Measurements from ENCODE around the gene MAP4K5.

The MAP4K5 gene

DNA sequence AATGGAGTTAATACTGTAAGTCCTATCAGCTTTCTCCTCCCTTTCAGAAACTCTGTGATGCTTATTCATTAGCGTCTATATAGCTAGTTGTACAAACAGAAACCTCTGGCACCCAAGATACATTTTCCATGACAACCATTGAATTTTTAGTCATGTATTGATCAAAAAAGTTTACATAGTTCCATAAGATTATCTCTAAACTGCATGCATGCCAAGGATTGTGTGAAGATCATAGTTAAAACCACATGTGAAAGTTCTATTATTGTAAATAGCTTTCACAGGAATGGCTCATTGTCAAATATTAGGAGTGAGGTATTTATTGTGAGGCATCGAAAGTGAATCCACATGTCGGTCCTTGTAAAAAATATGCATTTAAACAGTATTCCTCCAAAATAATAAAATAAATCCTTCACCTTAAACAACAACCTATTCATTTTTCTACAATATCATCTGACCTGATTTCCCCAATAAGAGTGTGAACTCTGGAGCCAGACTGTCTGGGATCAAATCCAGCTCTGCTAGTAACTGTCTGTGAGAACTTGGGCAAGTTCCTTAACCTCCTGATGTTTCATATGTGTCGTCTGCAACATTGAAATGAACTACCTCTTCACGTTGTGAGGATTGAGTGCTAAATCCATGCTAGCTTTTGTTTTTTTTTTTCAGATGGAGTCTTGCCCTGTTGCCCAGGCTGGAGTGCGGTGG, 125.1 kb downstream of the MAP4K5 start:
- Histone ChIP-seq H3K36me3 (no peaks in the 10 kb centered on the region), H3K27me3 (no peaks in the 10 kb centered on the region), H3K4me3 (no peak overlapping the region), H3K4me1 (no peaks in the 10 kb centered on the region), H3K9me3 (no peaks in the 10 kb centered on the region), H3K27ac (no peak overlapping the region)
- intact Hi-C loops (cut with DNase I; ENCODE audit: low total_unique reads) = no loop called here
- no peak for DNase-seq
- TF ChIP-seq CTCF (IDR thresholded peaks at IDR 0.05) = no peak

DNA sequence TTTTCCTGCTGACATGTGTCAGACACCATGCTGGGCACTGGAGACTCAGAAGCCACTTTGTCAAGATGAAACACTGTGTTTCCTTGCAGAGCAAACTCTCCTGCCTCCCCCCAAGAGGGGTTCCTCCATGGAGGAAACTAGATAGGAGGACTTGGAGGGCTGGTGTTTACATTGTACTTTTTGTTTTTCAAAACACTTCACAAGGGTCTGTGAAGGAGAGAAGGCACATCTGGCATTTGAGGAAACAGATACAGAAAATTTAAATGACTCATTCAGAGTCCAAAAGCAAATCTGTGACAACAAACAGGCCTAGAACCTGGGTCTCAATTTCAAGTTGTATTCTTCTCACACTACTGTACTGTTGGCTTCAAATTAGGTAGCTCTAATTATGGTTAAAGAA, 128.9 kb downstream of the MAP4K5 start:
- no peak for DNase-seq
- Histone ChIP-seq H3K4me3 (no peak overlapping the region), H3K27me3 (no peaks in the 10 kb centered on the region), H3K27ac (no peak overlapping the region), H3K4me1 (peaks cover 0 to 17% (median 11%) of the 10 kb centered on the region in 4 donors), H3K36me3 (no peaks in the 10 kb centered on the region), H3K9me3 (no peaks in the 10 kb centered on the region)
- intact Hi-C loops (cut with DNase I; ENCODE audit: low total_unique reads) = no loop called here
- no peak for TF ChIP-seq CTCF (IDR thresholded peaks at IDR 0.05)

DNA sequence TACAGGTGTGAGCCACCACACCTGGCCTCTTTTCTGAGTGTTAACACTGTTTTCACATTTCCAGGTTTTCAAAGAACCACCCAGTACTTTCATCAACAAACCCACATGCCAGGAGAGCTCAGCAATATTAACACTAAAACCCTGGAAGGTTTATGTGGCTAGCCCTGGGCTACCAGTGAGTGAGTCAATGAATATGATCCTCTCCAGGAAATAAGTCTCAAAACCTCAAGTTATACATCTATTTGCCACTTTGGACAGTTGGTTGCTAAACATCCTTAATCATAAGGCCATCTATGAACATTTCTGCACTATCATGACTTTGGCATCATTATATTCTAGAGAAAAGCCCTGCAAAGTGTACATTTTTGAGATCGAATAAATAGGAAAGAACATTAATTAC, 129.4 kb downstream of the MAP4K5 start:
- H3K27me3 ChIP-seq = no peaks in the 10 kb centered on the region
- intact Hi-C loops (cut with DNase I; ENCODE audit: low total_unique reads) = no loop called here
- TF ChIP-seq CTCF (IDR thresholded peaks at IDR 0.05) = no peak
- no peaks in the 10 kb centered on the region for H3K9me3 ChIP-seq
- no peak overlapping the region for H3K4me3 ChIP-seq
- no peak for DNase-seq
- H3K4me1 ChIP-seq = peaks cover 0 to 21% (median 11%) of the 10 kb centered on the region in 4 donors
- H3K27ac ChIP-seq = no peak overlapping the region
- H3K36me3 ChIP-seq = no peaks in the 10 kb centered on the region

DNA sequence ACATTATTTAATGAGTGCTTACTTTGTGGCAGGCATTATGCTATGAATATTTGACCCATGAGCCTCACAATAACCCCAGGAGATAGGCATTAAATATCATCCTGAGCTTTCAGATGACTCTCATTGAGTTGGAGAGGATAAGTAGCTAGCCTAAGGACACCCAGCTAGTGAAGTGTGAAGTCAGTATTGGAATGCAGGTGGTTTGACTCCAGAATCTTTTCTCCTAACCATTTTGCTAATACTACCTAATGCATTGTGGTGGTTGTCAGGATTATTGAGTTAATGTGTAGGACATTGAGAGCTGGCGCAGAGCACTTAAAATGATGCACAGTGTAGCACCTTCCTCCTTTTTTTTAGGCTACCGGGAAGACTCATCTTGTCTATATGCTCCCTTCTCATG, 131.9 kb downstream of the MAP4K5 start:
- Histone ChIP-seq H3K27ac (no peak overlapping the region), H3K27me3 (no peaks in the 10 kb centered on the region), H3K9me3 (no peaks in the 10 kb centered on the region), H3K4me3 (no peak overlapping the region), H3K36me3 (no peaks in the 10 kb centered on the region), H3K4me1 (peaks cover 0 to 33% (median 23%) of the 10 kb centered on the region in 4 donors)
- intact Hi-C loops (cut with DNase I; ENCODE audit: low total_unique reads) = no loop called here
- TF ChIP-seq CTCF (IDR thresholded peaks at IDR 0.05) = no peak
- no peak for DNase-seq

GRCh38 chr14:50399251-50400032, 132.9 kb downstream of the MAP4K5 start:
- TF ChIP-seq CTCF (IDR thresholded peaks at IDR 0.05) = no peak
- no peak overlapping the region for H3K4me3 ChIP-seq
- H3K27ac ChIP-seq = peak overlapping the region; percentile 39 to 50
- DNase-seq = peak; percentile 55 to 75
- H3K36me3 ChIP-seq = no peaks in the 10 kb centered on the region
- no peaks in the 10 kb centered on the region for H3K27me3 ChIP-seq
- intact Hi-C loops (cut with DNase I; ENCODE audit: low total_unique reads) = loop anchor here (10.0 kb wide), 1 partner anchor 65 kb away; no protein-coding TSS in a partner anchor
- H3K4me1 ChIP-seq = peaks cover 0 to 38% (median 25%) of the 10 kb centered on the region in 4 donors
- no peaks in the 10 kb centered on the region for H3K9me3 ChIP-seq
